HepG2 (cell line): ENCODE measurements around the gene IFRD1. TPM values are rescaled to one million over a fixed set of nuclear protein-coding genes. Genes with fewer than 3 reads are reported as not detected.

Source experiments
- ATAC-seq: fragments of 200-7000 bp; cut with Tn5 transposase; 3 replicates; pipeline ENCODE4 v1.9.1; 2020; ENCODE audit warnings: mild to moderate bottlenecking, moderate library complexity
- BruUV-seq: library from RNA; stranded (reverse); fragments of 400-500 nt; replicated peaks from 2 replicates; lab custom pipeline; 2021; lab: Mats Ljungman, UMichigan
- CTCF ChIA-PET: fragments of 300-600 bp; formaldehyde crosslinking; extraction: SDS; loops from one replicate; lab custom pipeline; 2021; ENCODE audit warnings: low total read pairs, inconsistent platforms, low intra/inter-chr PET ratio; lab: Yijun Ruan, JAX
- POLR2A ChIA-PET: fragments of 350-600 bp; sonication (Branson Sonifier 250); formaldehyde crosslinking; loops from one replicate; lab custom pipeline; 2020; ENCODE audit warnings: antibody characterized with exemption, inconsistent platforms; lab: Yijun Ruan, JAX
- DNase-seq: peaks from one replicate; pipeline ENCODE4 v3.0.0-alpha.2; 2015; ENCODE audit warnings: low spot score
- FAIRE-seq: peaks from 3 replicates; lab custom pipeline; 2011; peaks lifted over from hg19 to GRCh38; lab: Jason Lieb, UNC
- H2AFZ ChIP-seq: one replicate; pipeline ENCODE4 v1.6.1; 2011; ENCODE audit warnings: low read length, inconsistent platforms
- H3K27ac ChIP-seq: fragments of 300-600 bp; 3 replicates; pipeline ENCODE4 v1.8.0; 2011; ENCODE audit warnings: mixed run types, mild to moderate bottlenecking, mixed read lengths, low read length, inconsistent platforms; ENCODE audit not compliant: insufficient read depth; ENCODE audit errors: extremely low read length
- H3K27me3 ChIP-seq, 2 experiments: fragments of 200-600 bp in 1 of 2; 2 replicates in 1 of 2; 3 replicates in 1 of 2; pipeline versions ENCODE4 v1.6.0 to v1.8.0; 2011; ENCODE audit warnings: low read length in 2 of 2, mild to moderate bottlenecking in 2 of 2, moderate library complexity in 2 of 2, inconsistent platforms in 1 of 2; ENCODE audit not compliant: insufficient read depth in 2 of 2, control insufficient read depth in 1 of 2
- H3K36me3 ChIP-seq, 2 experiments: fragments of 200-600 bp in 1 of 2; replicated peaks in 1 of 2; 2 replicates in 1 of 2; 3 replicates in 1 of 2; pipeline versions ENCODE4 v1.5.1 to v1.8.0; 2011; ENCODE audit warnings: low read length in 2 of 2, inconsistent platforms in 1 of 2; ENCODE audit not compliant: insufficient read depth in 2 of 2, control insufficient read depth in 1 of 2
- H3K4me1 ChIP-seq: 2 replicates; pipeline ENCODE4 v1.5.1; 2012; ENCODE audit warnings: low read length, inconsistent platforms; ENCODE audit not compliant: insufficient read depth
- H3K4me2 ChIP-seq: 2 replicates; pipeline ENCODE4 v1.6.0; 2011; ENCODE audit warnings: low read depth, low read length, inconsistent platforms
- H3K4me3 ChIP-seq, 3 experiments: fragments of 200-600 bp in 1 of 3; sonication (generic), shearing (Covaris generic) in 1 of 3; replicated peaks in 1 of 3; 2 replicates each; pipeline ENCODE4 v1.5.1; 2011 to 2016; ENCODE audit warnings: low read length in 3 of 3, inconsistent platforms in 2 of 3, low read depth in 2 of 3, mild to moderate bottlenecking in 2 of 3, control low read depth in 1 of 3, mixed read lengths in 1 of 3; ENCODE audit not compliant: insufficient read depth in 1 of 3
- H3K79me2 ChIP-seq: one replicate; pipeline ENCODE4 v1.6.1; 2011; ENCODE audit warnings: low read length, inconsistent platforms; ENCODE audit not compliant: insufficient read depth
- H3K9ac ChIP-seq: 2 replicates; pipeline ENCODE4 v1.6.0; 2011; ENCODE audit warnings: mild to moderate bottlenecking, low read depth, low read length, inconsistent platforms; ENCODE audit not compliant: insufficient read depth
- H3K9me3 ChIP-seq: 2 replicates; pipeline ENCODE4 v1.5.1; 2012; ENCODE audit warnings: mild to moderate bottlenecking, low read length
- H4K20me1 ChIP-seq: 2 replicates; pipeline ENCODE4 v1.6.0; 2011; ENCODE audit warnings: inconsistent platforms, mild to moderate bottlenecking, low read length, moderate library complexity; ENCODE audit not compliant: insufficient read depth
- KAT8 ChIP-seq: IDR thresholded peaks from 2 replicates; pipeline ENCODE4 v1.6.1; 2016; ENCODE audit warnings: missing genetic modification reagents, missing compliant biosample characterization
- RORA ChIP-seq: sonication (generic); formaldehyde crosslinking; IDR thresholded peaks from 2 replicates; pipeline ENCODE4 v1.5.0; 2020; ENCODE audit warnings: mild to moderate bottlenecking, missing genetic modification reagents, moderate library complexity
- SRF ChIP-seq: IDR thresholded peaks from 2 replicates; pipeline ENCODE4 v1.6.1; 2011; ENCODE audit warnings: mild to moderate bottlenecking, low read depth, low read length, moderate library complexity
- SRSF4 ChIP-seq: fragments of 200-400 bp; formaldehyde crosslinking; IDR thresholded peaks from one replicate; pipeline ENCODE4 v1.6.1; 2018; ENCODE audit warnings: mild to moderate bottlenecking, low read depth, low read length, moderate library complexity; ENCODE audit not compliant: poor library complexity, severe bottlenecking
- ZFP1 ChIP-seq: IDR thresholded peaks from 2 replicates; pipeline ENCODE4 v1.6.1; 2016
- ZNF75D ChIP-seq: sonication (generic); formaldehyde crosslinking; IDR thresholded peaks from 2 replicates; pipeline ENCODE4 v1.8.1; 2023; ENCODE audit warnings: missing genetic modification reagents, mild to moderate bottlenecking, borderline replicate concordance
- ZNF878 ChIP-seq: sonication (generic); formaldehyde crosslinking; IDR thresholded peaks from 2 replicates; pipeline ENCODE4 v1.8.1; 2023; ENCODE audit warnings: mild to moderate bottlenecking, missing genetic modification reagents, moderate library complexity
- WGBS: methylation state at CpG from one replicate; pipeline ENCODE4 v1.1.6; 2017; ENCODE audit warnings: low lambda C conversion rate; 5-methylcytosine and 5-hydroxymethylcytosine counted together
- in situ Hi-C: cut with HindIII; loops from 2 replicates; pipeline ENCODE4 v1.10.0; 2017; ENCODE audit warnings: low pct_unique_long_range_greater_than_20kb; ENCODE audit not compliant: extremely low pct_ligation_motif_present
- intact Hi-C: fragments of 100-400 bp; cut with micrococcal nuclease; formaldehyde crosslinking; loops from one replicate; pipeline ENCODE4 v1.10.0; 2022; ENCODE audit not compliant: unreplicated experiment
- polyA plus RNA-seq, 8 experiments: library from polyadenylated mRNA; depleted of rRNA in 3 of 8; stranded (reverse) in 7 of 8; unstranded in 1 of 8; fragments of >200 nt; fragmentation: Illumina TruSeq in 4 of 8; extraction: Trizol in 4 of 8; gene quantifications; 2 replicates each; pipeline versions ENCODE4 v1.2.1 to v1.2.3, GENCODE V29; 2011 to 2016; ENCODE audit warnings: low read depth in 4 of 8, missing spikeins in 1 of 8, mixed read lengths in 1 of 8; ENCODE audit not compliant: insufficient read depth in 1 of 8
- total RNA-seq, 5 experiments: library from RNA; depleted of rRNA; stranded (reverse); fragments of >200 nt; fragmentation: Illumina TruSeq; extraction: Trizol; gene quantifications; 2 replicates each; pipeline ENCODE4 v1.2.3, GENCODE V29; 2016; ENCODE audit warnings: low read depth in 1 of 5

IFRD1 gene
- total and polyA plus RNA-seq, 2 of the 13 experiments (the other 11 are each of a cell fraction or from before 2014, with no cell fraction given): 50.9 to 55.5 TPM

GRCh38 chr7:112407261-112407660, 43.0 kb upstream of the IFRD1 start:
- Histone ChIP-seq H3K27me3 (no peaks in the 10 kb centered on the region), H3K36me3 (no peaks in the 10 kb centered on the region), H3K4me2 (no peak overlapping the region), H3K9me3 (no peaks in the 10 kb centered on the region), H3K4me3 (no peak overlapping the region), H3K27ac (no peak overlapping the region), H3K4me1 (peaks cover 23% of the 10 kb centered on the region), H3K9ac (no peak overlapping the region), H4K20me1 (no peaks in the 10 kb centered on the region), H3K79me2 (no peaks in the 10 kb centered on the region), H2AFZ (no peak overlapping the region)
- FAIRE-seq (no peak), ATAC-seq (no peak), DNase-seq (no peak)
- BruUV-seq: no TSS peak
- CTCF ChIA-PET: no interaction called here
- POLR2A ChIA-PET: no interaction called here
- WGBS: 71% methylated on average over 1 of the region's 1 CpG
- TF ChIP-seq SRF (no peak), ZNF75D (CRISPR knock-in tag) (no peak)
- in situ Hi-C loops (loop anchor here (10.0 kb wide), 1 partner anchor 452 kb away; no protein-coding TSS in a partner anchor), intact Hi-C loops (loop anchor here (10.0 kb wide), 1 partner anchor 322 kb away; no protein-coding TSS in a partner anchor)

GRCh38 chr7:112410092-112410491, 40.2 kb upstream of the IFRD1 start:
- Histone ChIP-seq H3K4me1 (peaks cover 27% of the 10 kb centered on the region), H3K79me2 (no peaks in the 10 kb centered on the region), H2AFZ (no peak overlapping the region), H3K9ac (no peak overlapping the region), H3K36me3 (no peaks in the 10 kb centered on the region), H3K27ac (no peak overlapping the region), H3K4me3 (no peak overlapping the region), H4K20me1 (no peaks in the 10 kb centered on the region), H3K9me3 (no peaks in the 10 kb centered on the region), H3K27me3 (no peaks in the 10 kb centered on the region), H3K4me2 (no peak overlapping the region)
- POLR2A ChIA-PET: interaction anchor here (1.0 kb wide), 1 partner anchor 41 kb away, joined by 4 read pairs; no protein-coding TSS in a partner anchor
- BruUV-seq: no TSS peak
- TF ChIP-seq ZNF878 (CRISPR knock-in tag) (no peak), KAT8 (no peak), RORA (CRISPR knock-in tag) (no peak), ZFP1 (CRISPR knock-in tag) (no peak), SRSF4 (no peak)
- 43% methylated on average over 1 of the region's 1 CpG for WGBS
- CTCF ChIA-PET: no interaction called here
- ATAC-seq (no peak), DNase-seq (no peak), FAIRE-seq (no peak)
- intact Hi-C loops (loop anchor here (10.0 kb wide), 1 partner anchor 205 kb away; the partner anchor contains the start of genes DOCK4 and ZNF277), in situ Hi-C loops (loop anchor here (5.0 kb wide), 1 partner anchor 658 kb away; no protein-coding TSS in a partner anchor)
